A549 (cell line): ENCODE results near the gene E4F1.

ENCODE experiments used
- CBX2 ChIP-seq: fragments of 200-600 bp; sonication (generic); IDR thresholded peaks from 2 replicates; pipeline ENCODE4 v1.6.1; 2016; ENCODE audit warnings: low read depth, mild to moderate bottlenecking, borderline replicate concordance
- EP300 ChIP-seq, 2 experiments: fragments of >200 bp; sonication (Bioruptor Twin); formaldehyde crosslinking; IDR thresholded peaks; 2 replicates in 1 of 2; 3 replicates in 1 of 2; pipeline ENCODE4 v1.6.1; 2016 to 2017
- HEYL ChIP-seq: fragments of 250-450 bp; sonication (Bioruptor Pico); IDR thresholded peaks from 2 replicates; pipeline ENCODE4 v1.8.0; 2021; ENCODE audit warnings: mild to moderate bottlenecking, moderate library complexity
- PHF8 ChIP-seq: fragments of 200-600 bp; sonication (generic); IDR thresholded peaks from 2 replicates; pipeline ENCODE4 v1.6.1; 2016; ENCODE audit warnings: low read depth, mild to moderate bottlenecking, antibody characterized with exemption, moderate library complexity, borderline replicate concordance
- POLR2A ChIP-seq: IDR thresholded peaks from 2 replicates; pipeline ENCODE4 v1.6.1; 2012; ENCODE audit warnings: mild to moderate bottlenecking, low read length
- RAD21 ChIP-seq, 2 experiments: fragments of >200 bp in 1 of 2; sonication (Bioruptor Twin) in 1 of 2; formaldehyde crosslinking in 1 of 2; IDR thresholded peaks in 1 of 2; conservative IDR thresholded peaks in 1 of 2; 2 replicates in 1 of 2; 3 replicates in 1 of 2; pipeline ENCODE4 v1.6.1; 2012 to 2018; ENCODE audit warnings: inconsistent platforms in 1 of 2
- TF ChIP-seq, protein P1 (sequence below): fragments of >200 bp; sonication (Bioruptor Twin); formaldehyde crosslinking; IDR thresholded peaks from 3 replicates; pipeline ENCODE4 v1.5.1; 2016
- TF ChIP-seq, protein P2 (sequence below): fragments of 250-450 bp; sonication (Bioruptor Pico); IDR thresholded peaks from 2 replicates; pipeline ENCODE4 v1.5.0; 2020; ENCODE audit warnings: low read depth, mild to moderate bottlenecking, moderate library complexity

DNA sequence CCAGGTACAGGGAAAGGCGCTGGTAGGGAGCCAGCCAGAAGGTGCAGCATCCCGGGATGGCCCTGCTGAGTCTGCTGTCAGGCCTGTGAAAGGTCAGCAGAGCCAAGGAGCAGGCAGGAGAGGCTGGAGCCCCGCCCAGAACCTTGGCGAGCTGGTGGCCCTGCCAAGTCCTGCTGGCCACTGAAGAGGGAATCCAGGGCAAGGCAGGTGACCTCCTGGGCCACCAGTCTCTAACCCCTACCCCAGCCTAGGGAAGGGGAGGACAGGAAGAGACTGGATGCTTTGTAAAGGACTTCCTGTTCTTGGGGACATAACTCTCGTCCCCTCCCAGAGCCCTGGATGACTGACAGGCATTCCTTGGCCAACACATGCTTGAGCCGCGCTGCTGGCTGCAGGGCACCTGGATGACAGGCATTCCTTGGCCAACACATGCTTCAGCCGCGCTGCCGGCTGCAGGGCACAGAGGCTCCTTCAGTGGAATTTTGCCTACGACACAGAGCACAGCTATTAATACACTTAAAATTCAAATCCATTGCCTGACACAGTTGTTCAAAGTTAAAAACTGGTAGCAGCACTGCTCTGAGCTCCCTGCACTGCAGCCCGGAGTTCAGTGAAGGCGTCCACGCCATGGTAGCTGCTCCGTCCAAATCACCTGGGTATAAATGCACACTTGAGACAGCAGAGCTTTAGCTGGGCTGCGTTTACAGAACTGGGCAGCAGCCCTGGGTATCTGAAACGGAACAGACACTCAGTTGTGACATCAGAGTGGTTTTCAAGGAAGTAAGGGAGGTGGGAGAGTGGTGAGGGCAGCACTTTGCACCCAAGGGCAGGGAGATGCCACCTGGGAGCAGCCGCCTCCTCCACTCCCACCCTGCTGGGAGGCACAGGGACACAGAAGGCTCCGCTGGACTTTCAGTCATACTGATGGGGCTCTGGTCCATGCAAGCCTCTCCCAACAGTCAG is 10.7 kb upstream of the E4F1 start:
- TF ChIP-seq, protein P1, sequence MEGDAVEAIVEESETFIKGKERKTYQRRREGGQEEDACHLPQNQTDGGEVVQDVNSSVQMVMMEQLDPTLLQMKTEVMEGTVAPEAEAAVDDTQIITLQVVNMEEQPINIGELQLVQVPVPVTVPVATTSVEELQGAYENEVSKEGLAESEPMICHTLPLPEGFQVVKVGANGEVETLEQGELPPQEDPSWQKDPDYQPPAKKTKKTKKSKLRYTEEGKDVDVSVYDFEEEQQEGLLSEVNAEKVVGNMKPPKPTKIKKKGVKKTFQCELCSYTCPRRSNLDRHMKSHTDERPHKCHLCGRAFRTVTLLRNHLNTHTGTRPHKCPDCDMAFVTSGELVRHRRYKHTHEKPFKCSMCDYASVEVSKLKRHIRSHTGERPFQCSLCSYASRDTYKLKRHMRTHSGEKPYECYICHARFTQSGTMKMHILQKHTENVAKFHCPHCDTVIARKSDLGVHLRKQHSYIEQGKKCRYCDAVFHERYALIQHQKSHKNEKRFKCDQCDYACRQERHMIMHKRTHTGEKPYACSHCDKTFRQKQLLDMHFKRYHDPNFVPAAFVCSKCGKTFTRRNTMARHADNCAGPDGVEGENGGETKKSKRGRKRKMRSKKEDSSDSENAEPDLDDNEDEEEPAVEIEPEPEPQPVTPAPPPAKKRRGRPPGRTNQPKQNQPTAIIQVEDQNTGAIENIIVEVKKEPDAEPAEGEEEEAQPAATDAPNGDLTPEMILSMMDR, result no peak
- no peak for TF ChIP-seq POLR2A
- TF ChIP-seq RAD21 (conservative IDR thresholded peaks at IDR 0.05 in 1 of 2, IDR thresholded peaks at IDR 0.05 in 1 of 2), result no peak
- no peak for TF ChIP-seq PHF8
- TF ChIP-seq HEYL (CRISPR knock-in tag), result no peak
- TF ChIP-seq, protein P2, sequence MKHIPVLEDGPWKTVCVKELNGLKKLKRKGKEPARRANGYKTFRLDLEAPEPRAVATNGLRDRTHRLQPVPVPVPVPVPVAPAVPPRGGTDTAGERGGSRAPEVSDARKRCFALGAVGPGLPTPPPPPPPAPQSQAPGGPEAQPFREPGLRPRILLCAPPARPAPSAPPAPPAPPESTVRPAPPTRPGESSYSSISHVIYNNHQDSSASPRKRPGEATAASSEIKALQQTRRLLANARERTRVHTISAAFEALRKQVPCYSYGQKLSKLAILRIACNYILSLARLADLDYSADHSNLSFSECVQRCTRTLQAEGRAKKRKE (CRISPR knock-in tag), result no peak
- no peak for TF ChIP-seq CBX2
- no peak for TF ChIP-seq EP300 (IDR thresholded peaks at IDR 0.05)
